K562 (cell line): ENCODE data around the gene CELF6. TPM values are rescaled to one million over a fixed set of nuclear protein-coding genes. Genes with fewer than 3 reads are reported as not detected.
A peak's percentile ranks its signal among the peaks of the same experiment; 100 is the strongest.

Experiments
- CBX2 ChIP-seq: fragments of 200-600 bp; sonication (generic); IDR thresholded peaks from one replicate; pipeline ENCODE4 v1.6.1; 2012; ENCODE audit warnings: mild to moderate bottlenecking, low read length, inconsistent platforms; ENCODE audit not compliant: insufficient read depth, poor library complexity, severe bottlenecking
- CHD2 ChIP-seq: IDR thresholded peaks from 2 replicates; pipeline ENCODE4 v1.6.1; 2011; ENCODE audit warnings: low read depth, low read length
- DNMT1 ChIP-seq: fragments of 450-650 bp; IDR thresholded peaks from 2 replicates; pipeline ENCODE4 v1.6.1; 2016; ENCODE audit warnings: antibody characterized with exemption, mild to moderate bottlenecking
- ERF ChIP-seq: fragments of 450-650 bp; formaldehyde crosslinking; IDR thresholded peaks from 2 replicates; pipeline ENCODE4 v1.4.0; 2020; ENCODE audit warnings: mild to moderate bottlenecking, mixed read lengths
- ETV6 ChIP-seq, 3 experiments: fragments of 150-350 bp in 1 of 3; sonication (generic) in 1 of 3; formaldehyde crosslinking in 1 of 3; IDR thresholded peaks; 2 replicates each; pipeline versions ENCODE4 v1.6.1 to v1.8.0; 2014 to 2022; ENCODE audit warnings: borderline replicate concordance in 2 of 3, low read depth in 2 of 3, antibody characterized with exemption in 1 of 3, low read length in 1 of 3, mild to moderate bottlenecking in 1 of 3, missing genetic modification reagents in 1 of 3
- HDAC2 ChIP-seq: fragments of 450-650 bp; IDR thresholded peaks from 2 replicates; pipeline ENCODE4 v1.6.1; 2016; ENCODE audit warnings: mild to moderate bottlenecking
- HEY1 ChIP-seq: fragments of 250-450 bp; sonication (Bioruptor Pico); IDR thresholded peaks from 2 replicates; pipeline ENCODE4 v1.5.0; 2020; ENCODE audit warnings: mild to moderate bottlenecking, moderate library complexity, borderline replicate concordance
- HOMEZ ChIP-seq: fragments of 250-450 bp; sonication (Bioruptor Pico); IDR thresholded peaks from 2 replicates; pipeline ENCODE4 v1.4.0; 2020; ENCODE audit warnings: mild to moderate bottlenecking, moderate library complexity
- KAT7 ChIP-seq: sonication (generic); formaldehyde crosslinking; IDR thresholded peaks from 2 replicates; pipeline ENCODE4 v1.8.0; 2022; ENCODE audit warnings: missing genetic modification reagents, mild to moderate bottlenecking, borderline replicate concordance
- KLF6 ChIP-seq: fragments of 250-450 bp; sonication (Bioruptor Pico); IDR thresholded peaks from 2 replicates; pipeline ENCODE4 v1.4.0; 2020; ENCODE audit warnings: mild to moderate bottlenecking, moderate library complexity, borderline replicate concordance
- MEIS2 ChIP-seq: fragments of 450-650 bp; IDR thresholded peaks from 2 replicates; pipeline ENCODE4 v1.6.1; 2014; ENCODE audit warnings: mild to moderate bottlenecking; ENCODE audit not compliant: partially characterized antibody
- NCOA1 ChIP-seq: fragments of 450-650 bp; IDR thresholded peaks from 2 replicates; pipeline ENCODE4 v1.6.1; 2016; ENCODE audit warnings: low read depth
- POLR2H ChIP-seq: IDR thresholded peaks from 2 replicates; pipeline ENCODE4 v1.6.1; 2016; ENCODE audit warnings: missing genetic modification characterization, low read depth, mild to moderate bottlenecking, control low read depth, missing compliant biosample characterization, moderate library complexity
- RAD21 ChIP-seq, 2 experiments: fragments of 250-450 bp in 1 of 2; fragments of 450-650 bp in 1 of 2; sonication (Bioruptor Pico) in 1 of 2; formaldehyde crosslinking in 1 of 2; IDR thresholded peaks in 1 of 2; conservative IDR thresholded peaks in 1 of 2; 2 replicates each; pipeline versions ENCODE4 v1.4.0 to v1.8.0; 2020 to 2022; ENCODE audit warnings: mild to moderate bottlenecking in 2 of 2, moderate library complexity in 1 of 2
- RB1 ChIP-seq: fragments of 450-650 bp; IDR thresholded peaks from 2 replicates; pipeline ENCODE4 v1.6.1; 2017; ENCODE audit warnings: low read depth, mild to moderate bottlenecking
- STAT5B ChIP-seq: fragments of 250-450 bp; sonication (Bioruptor Pico); IDR thresholded peaks from 2 replicates; pipeline ENCODE4 v1.8.0; 2021; ENCODE audit warnings: mild to moderate bottlenecking, inconsistent platforms
- THRB ChIP-seq: fragments of 450-650 bp; formaldehyde crosslinking; conservative IDR thresholded peaks from 2 replicates; pipeline ENCODE4 v1.4.0; 2022; ENCODE audit warnings: mild to moderate bottlenecking, missing genetic modification characterization
- TRIM24 ChIP-seq, 2 experiments: fragments of 450-650 bp; IDR thresholded peaks; 2 replicates each; pipeline ENCODE4 v1.6.1; 2016
- ZBED1 ChIP-seq: IDR thresholded peaks from 2 replicates; pipeline ENCODE4 v1.6.1; 2014
- ZBTB1 ChIP-seq: sonication (generic); formaldehyde crosslinking; IDR thresholded peaks from 2 replicates; pipeline ENCODE4 v1.8.1; 2023; ENCODE audit warnings: missing genetic modification reagents, low read depth, mild to moderate bottlenecking, borderline replicate concordance
- ZNF174 ChIP-seq: fragments of 250-450 bp; sonication (Bioruptor Pico); IDR thresholded peaks from 2 replicates; pipeline ENCODE4 v1.4.0; 2020; ENCODE audit warnings: mild to moderate bottlenecking
- ZNF197 ChIP-seq: fragments of 200-800 bp; sonication (Bioruptor generic); IDR thresholded peaks from 2 replicates; pipeline ENCODE4 v1.6.1; 2016; ENCODE audit warnings: low read depth, missing genetic modification characterization, missing compliant biosample characterization
- ZNF212 ChIP-seq: fragments of 450-650 bp; formaldehyde crosslinking; IDR thresholded peaks from 2 replicates; pipeline ENCODE4 v1.4.0; 2020; ENCODE audit warnings: mild to moderate bottlenecking
- ZNF282 ChIP-seq: sonication (generic); formaldehyde crosslinking; IDR thresholded peaks from 2 replicates; pipeline ENCODE4 v1.8.1; 2023; ENCODE audit warnings: missing genetic modification reagents
- ZNF311 ChIP-seq: fragments of 250-450 bp; sonication (Bioruptor Pico); IDR thresholded peaks from 2 replicates; pipeline ENCODE4 v1.4.0; 2020; ENCODE audit warnings: mild to moderate bottlenecking, moderate library complexity
- ZNF436 ChIP-seq: fragments of 250-450, 450-650 bp; sonication (Bioruptor Pico); formaldehyde crosslinking; IDR thresholded peaks from 2 replicates; pipeline ENCODE4 v1.7.0; 2020; ENCODE audit warnings: mild to moderate bottlenecking
- ZNF444 ChIP-seq: fragments of 250-450 bp; sonication (Bioruptor Pico); IDR thresholded peaks from 2 replicates; pipeline ENCODE4 v1.4.0; 2020; ENCODE audit warnings: mild to moderate bottlenecking, moderate library complexity
- ZNF707 ChIP-seq: fragments of 250-450 bp; sonication (Bioruptor Pico); conservative IDR thresholded peaks from 2 replicates; pipeline ENCODE4 v1.8.0; 2022; ENCODE audit warnings: inconsistent platforms, mild to moderate bottlenecking, moderate library complexity
- polyA plus RNA-seq, 8 experiments: library from polyadenylated mRNA; depleted of rRNA in 4 of 8; stranded (reverse) in 5 of 8; unstranded in 3 of 8; fragments of >200 nt; fragmentation: Nextera tagmentation in 2 of 8; fragmentation: Illumina TruSeq in 1 of 8; extraction: Ambion mirVana in 2 of 8; extraction: Trizol in 1 of 8; gene quantifications; 2 replicates each; pipeline versions ENCODE4 v1.2.1 to v1.2.3, GENCODE V29; 2011 to 2014; ENCODE audit warnings: inconsistent platforms in 1 of 8, missing spikeins in 1 of 8
- total RNA-seq, 7 experiments: library from RNA; depleted of rRNA in 6 of 7; stranded (reverse); fragments of >200 nt in 6 of 7; fragmentation: Illumina TruSeq in 2 of 7; extraction: Trizol in 2 of 7; gene quantifications; 2 replicates each; pipeline versions ENCODE4 v1.2.1 to v1.2.3, GENCODE V29; 2011 to 2021; ENCODE audit warnings: low replicate concordance in 1 of 7

CELF6 gene
- total and polyA plus RNA-seq, 9 of the 15 experiments (the other 6 are each of a cell fraction or from before 2014, with no cell fraction given) = 0.01 to 0.11 TPM; not detected in 7

GRCh38 chr15:72237029-72237852 lies 82.7 kb downstream of the CELF6 start (continued):
- no peak for TF ChIP-seq ZNF212 (CRISPR knock-in tag)
- TF ChIP-seq HDAC2 = no peak
- peak; percentile 88 for TF ChIP-seq ZNF707
- peak; percentile 67 for TF ChIP-seq POLR2H
- TF ChIP-seq MEIS2 = peak; percentile 21
- no peak for TF ChIP-seq ZNF311 (CRISPR knock-in tag)
- TF ChIP-seq NCOA1 = peak; percentile 39; the same call in 1 of the 2 replicates
- TF ChIP-seq ZNF197 (CRISPR knock-in tag) = 0 out of 2 replicates have a peak, but pooled peaks have one; percentile 62
- TF ChIP-seq KAT7 (CRISPR knock-in tag) = no peak
- TF ChIP-seq ZNF444 (CRISPR knock-in tag) = no peak
- TF ChIP-seq ETV6 (IDR thresholded peaks at IDR 0.05; ENCODE audit: borderline replicate concordance in 1 of 2, low read depth in 2 of 2, low read length in 1 of 2) = no peak
- TF ChIP-seq ETV6 (CRISPR knock-in tag; IDR thresholded peaks at IDR 0.05; ENCODE audit: borderline replicate concordance) = no peak
- TF ChIP-seq TRIM24 (IDR thresholded peaks at IDR 0.05) = peak in 1 of 2 experiments; percentile 52; a peak in 2 of 4 replicates
- TF ChIP-seq THRB (CRISPR knock-in tag) = no peak
- no peak for TF ChIP-seq RB1
- no peak for TF ChIP-seq ZNF282
- no peak for TF ChIP-seq HOMEZ (CRISPR knock-in tag)
- no peak for TF ChIP-seq ZNF436 (CRISPR knock-in tag)
- no peak for TF ChIP-seq ZBED1
- TF ChIP-seq HEY1 (CRISPR knock-in tag) = no peak
- TF ChIP-seq RAD21 (CRISPR knock-in tag; conservative IDR thresholded peaks at IDR 0.05 in 1 of 2, IDR thresholded peaks at IDR 0.05 in 1 of 2) = no peak
- TF ChIP-seq ERF (CRISPR knock-in tag) = no peak
- no peak for TF ChIP-seq KLF6 (CRISPR knock-in tag)
- no peak for TF ChIP-seq CBX2
- TF ChIP-seq DNMT1 = no peak
- TF ChIP-seq CHD2 = no peak
- no peak for TF ChIP-seq STAT5B
- TF ChIP-seq ZBTB1 (CRISPR knock-in tag) = no peak
- TF ChIP-seq ZNF174 (CRISPR knock-in tag) = no peak
